ENCODE results near the gene KLHL40. TPM values are rescaled to one million over a fixed set of nuclear protein-coding genes. Genes with fewer than 3 reads are reported as not detected.

The KLHL40 gene
- polyA plus RNA-seq, 1 donor from 2014 or later: not detected

DNA sequence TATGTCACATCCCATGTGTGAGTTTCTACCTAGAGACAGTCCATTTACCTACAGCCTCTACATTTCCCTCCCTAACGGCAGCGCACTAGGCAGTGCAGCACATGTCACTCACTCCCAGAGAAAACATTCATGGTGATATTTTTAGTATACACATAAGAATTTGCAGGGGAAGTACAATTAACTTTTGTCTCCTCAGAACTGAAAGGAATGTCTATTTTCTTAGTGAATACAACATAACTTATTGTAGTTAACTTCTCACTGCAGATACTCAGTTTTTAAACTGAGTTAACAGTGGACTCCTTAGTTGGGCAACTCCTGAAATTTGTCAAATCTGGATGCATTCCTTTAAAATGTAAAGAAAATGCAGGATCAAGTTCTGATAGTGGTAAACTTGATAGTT lies 36.3 kb upstream of the KLHL40 start:
- no peak overlapping the region for H3K4me2 ChIP-seq (ENCODE audit: low read length)
- H3F3A ChIP-seq (ENCODE audit: insufficient read depth, low read length, poor library complexity, severe bottlenecking): no peaks in the 10 kb centered on the region
- H3K27me3 ChIP-seq (ENCODE audit: insufficient read depth, low read depth, low read length): no peaks in the 10 kb centered on the region
- H4K20me1 ChIP-seq (ENCODE audit: insufficient read depth): no peaks in the 10 kb centered on the region
- H3K9me3 ChIP-seq (ENCODE audit: low read length): no peaks in the 10 kb centered on the region
- TF ChIP-seq EP300 (conservative IDR thresholded peaks at IDR 0.05; ENCODE audit: poor library complexity, severe bottlenecking): no peak
- TF ChIP-seq, protein P1, sequence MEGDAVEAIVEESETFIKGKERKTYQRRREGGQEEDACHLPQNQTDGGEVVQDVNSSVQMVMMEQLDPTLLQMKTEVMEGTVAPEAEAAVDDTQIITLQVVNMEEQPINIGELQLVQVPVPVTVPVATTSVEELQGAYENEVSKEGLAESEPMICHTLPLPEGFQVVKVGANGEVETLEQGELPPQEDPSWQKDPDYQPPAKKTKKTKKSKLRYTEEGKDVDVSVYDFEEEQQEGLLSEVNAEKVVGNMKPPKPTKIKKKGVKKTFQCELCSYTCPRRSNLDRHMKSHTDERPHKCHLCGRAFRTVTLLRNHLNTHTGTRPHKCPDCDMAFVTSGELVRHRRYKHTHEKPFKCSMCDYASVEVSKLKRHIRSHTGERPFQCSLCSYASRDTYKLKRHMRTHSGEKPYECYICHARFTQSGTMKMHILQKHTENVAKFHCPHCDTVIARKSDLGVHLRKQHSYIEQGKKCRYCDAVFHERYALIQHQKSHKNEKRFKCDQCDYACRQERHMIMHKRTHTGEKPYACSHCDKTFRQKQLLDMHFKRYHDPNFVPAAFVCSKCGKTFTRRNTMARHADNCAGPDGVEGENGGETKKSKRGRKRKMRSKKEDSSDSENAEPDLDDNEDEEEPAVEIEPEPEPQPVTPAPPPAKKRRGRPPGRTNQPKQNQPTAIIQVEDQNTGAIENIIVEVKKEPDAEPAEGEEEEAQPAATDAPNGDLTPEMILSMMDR (IDR thresholded peaks at IDR 0.05; ENCODE audit: poor library complexity, severe bottlenecking): no peak
- no peak for TF ChIP-seq POLR2AphosphoS5 (IDR thresholded peaks at IDR 0.05)
- no peak for TF ChIP-seq TAF1 (IDR thresholded peaks at IDR 0.05; ENCODE audit: low read depth)
- TF ChIP-seq, protein P2, sequence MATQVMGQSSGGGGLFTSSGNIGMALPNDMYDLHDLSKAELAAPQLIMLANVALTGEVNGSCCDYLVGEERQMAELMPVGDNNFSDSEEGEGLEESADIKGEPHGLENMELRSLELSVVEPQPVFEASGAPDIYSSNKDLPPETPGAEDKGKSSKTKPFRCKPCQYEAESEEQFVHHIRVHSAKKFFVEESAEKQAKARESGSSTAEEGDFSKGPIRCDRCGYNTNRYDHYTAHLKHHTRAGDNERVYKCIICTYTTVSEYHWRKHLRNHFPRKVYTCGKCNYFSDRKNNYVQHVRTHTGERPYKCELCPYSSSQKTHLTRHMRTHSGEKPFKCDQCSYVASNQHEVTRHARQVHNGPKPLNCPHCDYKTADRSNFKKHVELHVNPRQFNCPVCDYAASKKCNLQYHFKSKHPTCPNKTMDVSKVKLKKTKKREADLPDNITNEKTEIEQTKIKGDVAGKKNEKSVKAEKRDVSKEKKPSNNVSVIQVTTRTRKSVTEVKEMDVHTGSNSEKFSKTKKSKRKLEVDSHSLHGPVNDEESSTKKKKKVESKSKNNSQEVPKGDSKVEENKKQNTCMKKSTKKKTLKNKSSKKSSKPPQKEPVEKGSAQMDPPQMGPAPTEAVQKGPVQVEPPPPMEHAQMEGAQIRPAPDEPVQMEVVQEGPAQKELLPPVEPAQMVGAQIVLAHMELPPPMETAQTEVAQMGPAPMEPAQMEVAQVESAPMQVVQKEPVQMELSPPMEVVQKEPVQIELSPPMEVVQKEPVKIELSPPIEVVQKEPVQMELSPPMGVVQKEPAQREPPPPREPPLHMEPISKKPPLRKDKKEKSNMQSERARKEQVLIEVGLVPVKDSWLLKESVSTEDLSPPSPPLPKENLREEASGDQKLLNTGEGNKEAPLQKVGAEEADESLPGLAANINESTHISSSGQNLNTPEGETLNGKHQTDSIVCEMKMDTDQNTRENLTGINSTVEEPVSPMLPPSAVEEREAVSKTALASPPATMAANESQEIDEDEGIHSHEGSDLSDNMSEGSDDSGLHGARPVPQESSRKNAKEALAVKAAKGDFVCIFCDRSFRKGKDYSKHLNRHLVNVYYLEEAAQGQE (IDR thresholded peaks at IDR 0.05; ENCODE audit: borderline replicate concordance): no peak
- TF ChIP-seq MXI1 (conservative IDR thresholded peaks at IDR 0.05; ENCODE audit: poor library complexity, severe bottlenecking): no peak
- no peak for TF ChIP-seq RAD21 (conservative IDR thresholded peaks at IDR 0.05)
- no peak for TF ChIP-seq SMC3 (conservative IDR thresholded peaks at IDR 0.05; ENCODE audit: poor library complexity)
- TF ChIP-seq EZH2 (IDR thresholded peaks at IDR 0.05; ENCODE audit: borderline replicate concordance, insufficient read depth, low read length, poor library complexity, severe bottlenecking): no peak
- H3K27ac ChIP-seq (ENCODE audit: low read length): no peak overlapping the region
- H2AFZ ChIP-seq (ENCODE audit: low read depth, low read length): no peak overlapping the region
- no peaks in the 10 kb centered on the region for H3K9me2 ChIP-seq (ENCODE audit: insufficient read depth, low read length)
- H3K9ac ChIP-seq (ENCODE audit: low read length): no peak overlapping the region
- no peak overlapping the region for H3K4me3 ChIP-seq (ENCODE audit: low read length)
- peaks cover under 1% of the 10 kb centered on the region for H3K36me3 ChIP-seq (ENCODE audit: insufficient read depth, low read length)
- no peaks in the 10 kb centered on the region for H3K79me2 ChIP-seq (replicated peaks; ENCODE audit: insufficient read depth, low read length)

DNA sequence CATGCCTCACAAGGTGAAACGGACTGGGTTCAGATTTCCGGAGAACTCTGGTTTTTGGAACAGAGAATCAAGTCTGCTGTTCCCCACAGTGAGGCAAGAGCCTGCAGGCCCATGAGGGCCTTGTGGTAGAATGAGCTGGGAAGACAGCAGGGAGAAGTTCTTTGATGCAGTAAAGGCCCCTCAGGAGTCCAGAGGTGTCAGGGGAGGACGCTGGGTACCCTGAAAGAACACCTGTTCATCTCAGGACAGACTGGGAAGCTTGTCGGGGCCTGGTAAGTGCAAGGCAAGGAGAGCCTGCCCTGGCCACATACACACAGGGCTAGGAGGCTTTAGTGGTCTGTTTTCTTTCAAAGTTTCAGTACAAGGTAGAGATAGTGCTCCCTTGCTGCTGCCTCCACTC lies 35.6 kb upstream of the KLHL40 start:
- H3K27ac ChIP-seq (ENCODE audit: low read length): no peak overlapping the region
- TF ChIP-seq SMC3 (conservative IDR thresholded peaks at IDR 0.05; ENCODE audit: poor library complexity) (no peak), EP300 (conservative IDR thresholded peaks at IDR 0.05; ENCODE audit: poor library complexity, severe bottlenecking) (no peak), EZH2 (IDR thresholded peaks at IDR 0.05; ENCODE audit: borderline replicate concordance, insufficient read depth, low read length, poor library complexity, severe bottlenecking) (no peak), RAD21 (conservative IDR thresholded peaks at IDR 0.05) (no peak), MXI1 (conservative IDR thresholded peaks at IDR 0.05; ENCODE audit: poor library complexity, severe bottlenecking) (no peak), TAF1 (IDR thresholded peaks at IDR 0.05; ENCODE audit: low read depth) (no peak), POLR2AphosphoS5 (IDR thresholded peaks at IDR 0.05) (no peak)
- TF ChIP-seq, protein P2 (IDR thresholded peaks at IDR 0.05; ENCODE audit: borderline replicate concordance): no peak
- TF ChIP-seq, protein P1 (IDR thresholded peaks at IDR 0.05; ENCODE audit: poor library complexity, severe bottlenecking): no peak
- H3K4me2 ChIP-seq (ENCODE audit: low read length): no peak overlapping the region
- no peaks in the 10 kb centered on the region for H3F3A ChIP-seq (ENCODE audit: insufficient read depth, low read length, poor library complexity, severe bottlenecking)
- no peaks in the 10 kb centered on the region for H3K9me2 ChIP-seq (ENCODE audit: insufficient read depth, low read length)
- no peaks in the 10 kb centered on the region for H4K20me1 ChIP-seq (ENCODE audit: insufficient read depth)
- no peak overlapping the region for H2AFZ ChIP-seq (ENCODE audit: low read depth, low read length)
- H3K9me3 ChIP-seq (ENCODE audit: low read length): no peaks in the 10 kb centered on the region
- no peak overlapping the region for H3K9ac ChIP-seq (ENCODE audit: low read length)
- no peaks in the 10 kb centered on the region for H3K79me2 ChIP-seq (replicated peaks; ENCODE audit: insufficient read depth, low read length)
- no peaks in the 10 kb centered on the region for H3K36me3 ChIP-seq (ENCODE audit: insufficient read depth, low read length)
- H3K27me3 ChIP-seq (ENCODE audit: insufficient read depth, low read depth, low read length): no peaks in the 10 kb centered on the region
- H3K4me3 ChIP-seq (ENCODE audit: low read length): no peak overlapping the region
